ENCODE measurements around the gene WASHC3.

GRCh38 chr12:101982307-101982706, 79.5 kb downstream of the WASHC3 start:
- TF ChIP-seq, protein P1, sequence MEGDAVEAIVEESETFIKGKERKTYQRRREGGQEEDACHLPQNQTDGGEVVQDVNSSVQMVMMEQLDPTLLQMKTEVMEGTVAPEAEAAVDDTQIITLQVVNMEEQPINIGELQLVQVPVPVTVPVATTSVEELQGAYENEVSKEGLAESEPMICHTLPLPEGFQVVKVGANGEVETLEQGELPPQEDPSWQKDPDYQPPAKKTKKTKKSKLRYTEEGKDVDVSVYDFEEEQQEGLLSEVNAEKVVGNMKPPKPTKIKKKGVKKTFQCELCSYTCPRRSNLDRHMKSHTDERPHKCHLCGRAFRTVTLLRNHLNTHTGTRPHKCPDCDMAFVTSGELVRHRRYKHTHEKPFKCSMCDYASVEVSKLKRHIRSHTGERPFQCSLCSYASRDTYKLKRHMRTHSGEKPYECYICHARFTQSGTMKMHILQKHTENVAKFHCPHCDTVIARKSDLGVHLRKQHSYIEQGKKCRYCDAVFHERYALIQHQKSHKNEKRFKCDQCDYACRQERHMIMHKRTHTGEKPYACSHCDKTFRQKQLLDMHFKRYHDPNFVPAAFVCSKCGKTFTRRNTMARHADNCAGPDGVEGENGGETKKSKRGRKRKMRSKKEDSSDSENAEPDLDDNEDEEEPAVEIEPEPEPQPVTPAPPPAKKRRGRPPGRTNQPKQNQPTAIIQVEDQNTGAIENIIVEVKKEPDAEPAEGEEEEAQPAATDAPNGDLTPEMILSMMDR (IDR thresholded peaks at IDR 0.05), result no peak
- TF ChIP-seq POLR2AphosphoS5 (IDR thresholded peaks at IDR 0.05; ENCODE audit: insufficient read depth in 1 of 2, low read depth in 1 of 2) (no peak), POLR2A (IDR thresholded peaks at IDR 0.05) (no peak)
